ENCODE results near the gene ALG14. TPM values are rescaled to one million over a fixed set of nuclear protein-coding genes. Genes with fewer than 3 reads are reported as not detected.

ALG14 gene
- total RNA-seq, 6 experiments from 2014 or later = 8.8 to 14.0 (median 11.9) TPM

DNA sequence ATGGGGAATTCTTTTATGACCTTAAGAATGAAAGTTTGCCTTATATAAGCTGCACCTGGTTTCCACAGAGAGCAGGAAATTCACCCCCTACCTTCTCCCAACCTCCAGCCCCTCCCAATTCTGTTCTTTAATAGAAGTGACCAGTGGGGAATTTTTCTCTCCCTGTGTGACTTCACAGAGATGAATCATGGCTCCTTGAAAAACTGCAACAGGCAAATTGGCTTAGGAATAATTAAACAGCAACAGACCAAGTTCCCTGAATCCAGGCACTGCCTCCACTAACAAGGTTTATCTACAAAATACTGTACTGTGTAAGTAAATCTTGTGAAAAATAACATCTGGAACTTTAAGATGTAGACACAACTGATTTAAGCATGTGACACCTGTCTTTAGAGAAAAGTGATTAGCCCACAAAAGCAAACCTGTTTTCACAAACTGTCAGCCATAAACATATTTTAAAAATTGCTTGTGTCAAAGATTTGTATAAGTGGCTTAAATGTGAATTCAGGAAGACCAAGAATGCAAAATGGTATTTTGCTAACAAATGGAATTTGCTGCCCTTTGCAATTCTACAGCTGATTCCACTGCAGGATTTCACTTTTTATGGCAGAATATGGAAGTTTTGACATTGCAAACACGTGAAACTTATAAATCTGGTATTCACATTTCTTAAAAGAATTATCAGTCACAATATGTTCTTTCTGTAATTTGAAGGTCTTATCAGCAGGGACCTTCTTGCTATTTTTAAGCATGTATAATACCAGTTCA, 54.0 kb downstream of the ALG14 start:
- Mint-ChIP-seq H3K27me3 (ENCODE audit: insufficient read depth) (no peaks in the 10 kb centered on the region; the same call in 1 of the 2 replicates), H3K27ac (no peak overlapping the region), H3K4me1 (ENCODE audit: low read depth) (peaks cover 49% of the 10 kb centered on the region), H3K9me3 (no peaks in the 10 kb centered on the region), H3K36me3 (ENCODE audit: low read depth) (no peaks in the 10 kb centered on the region), H3K4me3 (no peak overlapping the region)
- TF ChIP-seq, protein P1, sequence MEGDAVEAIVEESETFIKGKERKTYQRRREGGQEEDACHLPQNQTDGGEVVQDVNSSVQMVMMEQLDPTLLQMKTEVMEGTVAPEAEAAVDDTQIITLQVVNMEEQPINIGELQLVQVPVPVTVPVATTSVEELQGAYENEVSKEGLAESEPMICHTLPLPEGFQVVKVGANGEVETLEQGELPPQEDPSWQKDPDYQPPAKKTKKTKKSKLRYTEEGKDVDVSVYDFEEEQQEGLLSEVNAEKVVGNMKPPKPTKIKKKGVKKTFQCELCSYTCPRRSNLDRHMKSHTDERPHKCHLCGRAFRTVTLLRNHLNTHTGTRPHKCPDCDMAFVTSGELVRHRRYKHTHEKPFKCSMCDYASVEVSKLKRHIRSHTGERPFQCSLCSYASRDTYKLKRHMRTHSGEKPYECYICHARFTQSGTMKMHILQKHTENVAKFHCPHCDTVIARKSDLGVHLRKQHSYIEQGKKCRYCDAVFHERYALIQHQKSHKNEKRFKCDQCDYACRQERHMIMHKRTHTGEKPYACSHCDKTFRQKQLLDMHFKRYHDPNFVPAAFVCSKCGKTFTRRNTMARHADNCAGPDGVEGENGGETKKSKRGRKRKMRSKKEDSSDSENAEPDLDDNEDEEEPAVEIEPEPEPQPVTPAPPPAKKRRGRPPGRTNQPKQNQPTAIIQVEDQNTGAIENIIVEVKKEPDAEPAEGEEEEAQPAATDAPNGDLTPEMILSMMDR (IDR thresholded peaks at IDR 0.05) = no peak
- DNase-seq = peak; percentile 38

DNA sequence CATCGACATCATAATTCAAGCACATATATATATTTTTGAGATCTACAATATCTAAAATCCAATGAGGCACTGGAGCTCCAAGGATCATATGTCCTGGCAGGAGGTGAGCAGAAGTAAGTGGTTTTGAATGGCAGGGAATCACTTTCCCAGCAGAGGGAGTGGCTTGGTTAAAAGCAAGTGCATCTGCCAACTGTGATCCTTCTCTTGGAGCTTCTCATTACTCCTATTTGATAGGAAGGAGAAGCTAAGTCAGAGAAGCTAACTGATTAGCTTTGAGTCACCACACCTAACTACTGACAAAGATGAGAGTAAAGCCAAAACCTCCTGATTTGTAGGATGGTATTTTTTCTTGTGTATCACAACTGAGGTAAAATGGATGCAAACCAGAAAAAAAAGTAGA, 55.0 kb downstream of the ALG14 start:
- no peak for DNase-seq
- no peaks in the 10 kb centered on the region; the same call in 1 of the 2 replicates for H3K27me3 Mint-ChIP-seq (ENCODE audit: insufficient read depth)
- H3K36me3 Mint-ChIP-seq (ENCODE audit: low read depth) = no peaks in the 10 kb centered on the region
- peaks cover 41% of the 10 kb centered on the region for H3K4me1 Mint-ChIP-seq (ENCODE audit: low read depth)
- H3K27ac Mint-ChIP-seq = no peak overlapping the region
- TF ChIP-seq, protein P1 (IDR thresholded peaks at IDR 0.05) = no peak
- no peak overlapping the region for H3K4me3 Mint-ChIP-seq
- no peaks in the 10 kb centered on the region for H3K9me3 Mint-ChIP-seq

DNA sequence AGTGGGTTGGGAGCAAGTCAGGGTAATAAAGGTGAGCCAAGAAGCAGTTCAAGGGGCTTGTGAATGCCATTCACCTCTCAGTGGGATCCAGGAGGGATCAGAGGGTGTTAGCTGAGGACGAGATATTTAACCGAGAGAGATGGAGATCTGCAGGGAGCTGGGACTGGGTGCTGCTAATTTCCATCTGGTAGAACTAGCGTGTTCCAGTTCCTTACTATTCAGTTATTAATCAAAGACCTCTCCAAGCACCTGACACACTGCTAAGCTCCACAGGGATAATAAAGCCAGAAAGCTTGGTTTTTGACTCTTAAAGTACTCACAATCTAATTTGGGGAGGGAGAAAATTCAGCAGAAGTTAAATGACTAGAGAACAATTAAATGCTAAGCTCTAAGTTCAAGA, 57.7 kb downstream of the ALG14 start:
- Mint-ChIP-seq H3K4me3 (no peak overlapping the region), H3K27ac (no peak overlapping the region), H3K27me3 (ENCODE audit: insufficient read depth) (no peaks in the 10 kb centered on the region; the same call in 1 of the 2 replicates), H3K4me1 (ENCODE audit: low read depth) (peaks cover 31% of the 10 kb centered on the region), H3K9me3 (no peaks in the 10 kb centered on the region), H3K36me3 (ENCODE audit: low read depth) (peaks cover 5% of the 10 kb centered on the region; the same call in 1 of the 2 replicates)
- DNase-seq = no peak
- TF ChIP-seq, protein P1 (IDR thresholded peaks at IDR 0.05) = no peak

DNA sequence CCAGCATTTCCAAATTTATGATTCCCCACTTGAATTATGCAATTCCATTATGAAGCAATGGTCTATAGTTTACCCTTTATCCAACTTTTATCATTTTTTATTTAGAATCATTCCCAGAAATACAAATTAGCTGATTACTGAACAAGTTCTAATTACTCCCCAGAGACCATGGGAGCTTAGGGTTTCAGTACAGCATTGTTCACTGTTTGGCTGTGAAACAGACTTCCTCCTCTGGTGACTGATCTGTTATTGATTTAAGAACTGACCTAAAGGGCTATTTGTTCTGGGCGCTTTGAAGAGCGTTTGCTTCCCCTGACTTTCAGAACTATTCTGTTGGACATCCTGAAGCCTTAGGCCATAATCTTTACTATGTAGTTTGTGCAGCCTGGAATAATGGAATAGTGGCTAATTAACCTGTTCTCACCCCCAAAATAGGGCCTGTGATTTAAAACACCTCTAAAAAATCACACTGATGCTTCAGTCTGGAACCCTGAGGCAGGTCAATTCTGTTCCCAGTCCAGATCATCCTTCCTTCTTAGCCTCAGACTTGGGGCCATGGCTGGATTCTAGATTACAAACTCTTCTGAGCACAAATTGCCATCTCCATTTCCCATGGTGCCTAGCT, 58.7 kb downstream of the ALG14 start:
- Mint-ChIP-seq H3K4me3 (no peak overlapping the region), H3K27me3 (ENCODE audit: insufficient read depth) (no peaks in the 10 kb centered on the region; the same call in 1 of the 2 replicates), H3K27ac (no peak overlapping the region), H3K36me3 (ENCODE audit: low read depth) (peaks cover 5% of the 10 kb centered on the region; the same call in 1 of the 2 replicates), H3K9me3 (no peaks in the 10 kb centered on the region), H3K4me1 (ENCODE audit: low read depth) (peaks cover 31% of the 10 kb centered on the region)
- no peak for DNase-seq
- TF ChIP-seq, protein P1 (IDR thresholded peaks at IDR 0.05) = no peak

- Mint-ChIP-seq H3K4me1 (ENCODE audit: low read depth) (peaks cover 16% of the 10 kb centered on the region), H3K4me3 (no peak overlapping the region), H3K9me3 (no peaks in the 10 kb centered on the region), H3K36me3 (ENCODE audit: low read depth) (peaks cover 5% of the 10 kb centered on the region; the same call in 1 of the 2 replicates), H3K27ac (peak overlapping the region; percentile 38), H3K27me3 (ENCODE audit: insufficient read depth) (no peaks in the 10 kb centered on the region; the same call in 1 of the 2 replicates)
- TF ChIP-seq, protein P1 (IDR thresholded peaks at IDR 0.05) = no peak
- DNase-seq = peak; percentile 61
These were observed 60.4 kb downstream of the ALG14 start for GRCh38 chr1:95012389-95012788.

All from HFFc6 (cell line).